Left lobe of liver (tissue), 2 donors: ENCODE results near the gene METTL8. TPM values are rescaled to one million over a fixed set of nuclear protein-coding genes. Genes with fewer than 3 reads are reported as not detected.
"Not testable (repeated sequence)": the region's sequence is repeated elsewhere in the genome, so short reads cannot be mapped to it uniquely, and the experiment has no call there.

Experiments used
- ATAC-seq: fragments of 200-7000 bp; cut with Tn5 transposase; one replicate; pipeline ENCODE4 v1.9.1; 2020; ENCODE audit warnings: mild to moderate bottlenecking, moderate library complexity
- DNase-seq: peaks from one replicate; pipeline ENCODE4 v3.0.0-alpha.2; 2020; ENCODE audit warnings: low spot score
- total RNA-seq: library from RNA; stranded (reverse); gene quantifications from one replicate; pipeline ENCODE4 v1.2.1, GENCODE V29; 2021
- donor health status: DM: no; HTN: no; CAD: no; lungs with moderate emphysema.
- donor health status: DM: no; HTN: yes; CAD: no.

METTL8 gene
- total RNA-seq, 1 donor from 2014 or later: 7.5 TPM

DNA sequence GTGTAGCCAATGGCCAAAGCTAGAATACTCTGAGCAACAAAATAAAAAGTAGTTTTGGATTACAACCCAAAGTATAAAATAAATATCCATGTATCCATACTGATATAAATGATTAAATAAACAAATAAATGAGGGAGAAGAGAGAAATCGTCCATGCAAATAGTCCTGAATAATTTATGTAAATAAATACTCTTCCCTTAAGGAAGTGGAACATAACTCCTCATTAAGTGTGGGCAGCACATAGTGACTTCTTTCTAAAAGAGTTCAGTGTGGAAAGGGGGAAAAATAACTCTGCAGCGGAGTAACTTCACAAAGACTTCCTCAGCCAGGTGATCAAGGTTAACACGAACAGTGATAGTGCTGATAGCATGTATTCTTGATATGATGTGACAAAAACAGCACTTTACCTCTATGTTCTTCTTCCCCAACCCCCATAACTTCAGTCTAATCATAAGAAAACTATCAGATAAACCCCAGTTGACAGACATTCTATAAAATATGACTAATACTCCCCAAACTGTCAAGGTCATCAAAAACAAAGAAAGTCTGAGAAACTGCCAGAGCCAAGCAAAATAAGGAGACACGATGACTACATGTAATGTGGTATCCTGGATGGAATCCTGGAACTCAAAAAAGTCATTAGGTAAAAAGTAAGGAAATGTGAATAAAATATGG is 30.7 kb downstream of the METTL8 start:
- ATAC-seq (no peak), DNase-seq (no peak)

GRCh38 chr2:171401947-171402346 is 31.8 kb downstream of the METTL8 start:
- DNase-seq: no peak
- ATAC-seq: no peak

DNA sequence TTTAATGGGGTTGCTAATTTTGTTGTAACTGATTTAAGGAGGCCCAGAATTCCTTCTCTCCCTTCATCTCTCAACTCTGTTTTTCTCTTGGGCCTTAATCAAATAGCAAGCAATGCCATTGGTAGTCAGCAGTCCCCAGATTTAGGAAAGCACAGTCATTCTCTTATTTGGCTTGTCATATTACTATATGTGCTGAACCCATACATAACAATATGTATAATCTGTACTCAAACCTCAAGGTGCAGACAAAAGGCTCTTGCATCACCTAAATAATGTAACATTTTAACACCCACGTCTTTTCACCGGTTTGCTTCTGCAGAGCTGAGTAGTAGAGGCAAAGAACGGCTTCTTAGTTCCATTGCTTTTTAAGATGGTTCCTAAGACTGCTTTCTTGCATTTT is 33.4 kb downstream of the METTL8 start:
- DNase-seq (no peak), ATAC-seq (no peak)

GRCh38 chr2:171399292-171399691 is 34.5 kb downstream of the METTL8 start:
- DNase-seq (no peak), ATAC-seq (no peak)

DNA sequence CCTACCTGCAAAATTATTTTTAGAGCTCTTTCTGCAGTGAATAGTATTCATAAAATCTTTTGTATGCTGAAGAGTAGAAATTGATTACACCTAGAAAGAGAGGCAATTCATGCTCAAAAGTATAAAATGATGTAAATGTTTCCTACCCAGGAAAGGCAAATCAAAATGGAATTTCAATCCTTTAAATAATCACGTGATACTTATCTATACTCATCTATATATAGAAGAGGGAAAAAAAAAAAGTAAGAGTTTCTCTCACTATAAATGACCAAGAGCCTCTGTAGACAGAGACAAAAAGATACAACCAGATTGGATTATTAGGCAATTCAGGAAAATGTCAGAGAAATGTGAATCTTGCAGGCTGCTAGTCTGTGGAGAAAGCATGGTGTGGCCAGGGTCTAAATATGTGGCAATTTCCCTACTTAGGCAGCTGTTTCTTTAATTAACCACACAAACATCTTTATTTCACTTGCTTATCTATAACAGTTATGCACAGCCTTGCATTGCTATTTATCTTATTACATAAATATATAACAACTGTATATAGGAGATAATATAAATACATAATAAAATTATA is 39.5 kb downstream of the METTL8 start:
- DNase-seq: no peak
- no peak for ATAC-seq

GRCh38 chr2:171393487-171393886 is 40.3 kb downstream of the METTL8 start:
- no peak for ATAC-seq
- DNase-seq: no peak

DNA sequence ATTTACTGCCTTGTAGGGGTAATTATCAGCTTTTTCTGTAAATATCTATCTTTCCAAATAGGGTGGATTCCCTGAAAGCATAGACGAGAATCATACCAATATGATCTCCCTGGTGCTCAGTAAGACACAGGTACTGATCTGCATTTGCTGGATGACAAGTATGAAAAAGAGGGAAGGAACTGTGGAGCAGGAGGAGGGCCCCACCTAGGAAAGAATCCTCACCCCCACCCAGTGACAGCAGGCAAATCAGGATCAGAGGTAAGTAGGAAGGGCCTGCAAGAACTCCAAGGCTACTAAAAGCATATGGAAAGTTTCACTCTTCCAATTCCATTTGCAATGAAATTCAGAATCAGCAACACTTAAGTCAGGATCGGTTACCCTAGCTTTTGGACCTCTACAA is 42.3 kb downstream of the METTL8 start:
- ATAC-seq: no peak
- DNase-seq: no peak

DNA sequence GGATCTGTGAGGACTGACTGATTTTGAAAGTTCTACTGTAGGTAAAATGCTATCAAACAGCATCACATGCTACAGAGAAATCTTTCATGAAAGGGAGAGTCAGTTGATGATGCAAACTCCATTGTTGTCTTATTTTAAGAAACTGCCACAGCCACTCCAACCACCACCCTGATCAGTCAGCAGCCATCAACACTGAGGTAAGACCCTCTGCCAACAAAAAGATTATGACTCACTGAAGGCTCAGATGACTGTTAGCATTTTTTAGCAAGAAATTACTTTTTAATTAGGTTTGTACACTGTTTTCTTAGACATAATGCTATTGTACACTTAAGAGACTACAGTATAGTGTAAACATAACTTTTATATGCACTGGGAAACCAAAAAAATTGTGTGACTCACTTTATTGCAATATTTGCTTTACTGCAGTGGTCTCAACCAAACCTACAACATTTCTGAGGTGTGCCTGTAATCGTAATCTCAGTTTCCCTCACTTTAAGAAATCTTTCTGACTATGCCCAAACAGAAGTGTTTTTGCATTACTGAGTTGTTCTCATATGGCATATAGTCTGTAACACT is 42.8 kb downstream of the METTL8 start:
- DNase-seq (no peak), ATAC-seq (no peak)

DNA sequence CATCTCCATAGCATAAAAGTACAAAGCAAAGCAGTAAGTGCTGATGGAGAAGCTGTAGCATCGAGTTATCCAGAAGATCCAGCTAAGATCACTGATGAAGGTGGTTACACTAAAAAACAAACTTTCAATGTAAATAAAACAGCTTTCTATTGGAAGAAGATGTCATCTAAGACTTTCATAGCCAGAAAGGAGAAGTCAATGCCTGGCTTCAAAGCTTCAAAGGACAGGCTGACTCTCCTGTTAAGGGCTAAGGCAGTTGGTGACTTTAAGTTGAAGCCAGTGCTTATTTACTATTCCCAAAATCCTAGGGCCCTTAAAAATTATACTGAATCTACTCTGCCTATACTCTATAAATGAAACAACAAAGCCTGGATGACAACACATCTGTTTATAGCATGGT is 44.0 kb downstream of the METTL8 start:
- no peak for ATAC-seq

GRCh38 chr2:171389325-171389724 is 44.5 kb downstream of the METTL8 start:
- DNase-seq: no peak
- no peak for ATAC-seq

More for the DNA sequence above, 44.0 kb downstream of the METTL8 start:
- no peak for DNase-seq

- DNase-seq: no peak
These were observed 46.7 kb downstream of the METTL8 start for GRCh38 chr2:171387052-171387451.

DNA sequence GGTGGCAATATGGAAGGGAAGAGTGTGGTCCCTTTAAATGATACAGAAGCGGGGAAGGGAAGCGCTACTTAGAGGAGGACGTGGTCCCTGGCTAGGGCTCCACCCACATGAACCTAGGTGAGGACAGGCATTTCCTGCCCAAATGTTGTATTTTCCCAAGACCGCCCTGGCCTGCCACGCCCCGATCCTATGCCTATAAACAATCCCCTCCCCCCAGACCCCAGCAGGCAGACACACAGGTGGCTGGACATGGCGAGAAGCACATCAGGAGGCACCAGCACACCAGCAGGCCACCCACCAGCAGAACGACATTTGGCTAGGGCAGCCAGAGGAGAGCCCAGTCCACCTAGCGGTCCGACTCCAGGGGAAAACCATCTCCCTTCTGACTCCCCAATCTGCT is 47.2 kb downstream of the METTL8 start:
- no peak for ATAC-seq
- DNase-seq: no peak

More at GRCh38 chr2:171387052-171387451, 46.7 kb downstream of the METTL8 start:
- no peak for ATAC-seq

DNA sequence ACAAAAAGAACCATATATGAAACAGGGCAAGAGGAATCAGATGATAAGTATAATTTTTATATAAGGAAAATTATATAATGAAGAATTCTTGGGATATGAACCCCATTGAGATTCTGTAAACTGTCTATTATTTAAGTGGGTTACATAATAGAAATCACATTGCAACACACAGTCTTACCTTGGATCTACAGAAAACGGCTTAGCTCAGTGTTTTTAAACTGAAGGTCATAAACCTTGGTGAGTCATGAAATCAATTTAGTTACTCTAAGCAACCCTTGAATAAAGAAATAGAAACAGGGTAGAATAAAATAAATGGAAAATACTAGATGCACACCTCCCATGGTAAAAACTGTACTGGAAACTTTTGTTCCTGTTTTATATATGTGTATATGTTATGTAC is 50.7 kb downstream of the METTL8 start:
- no peak for DNase-seq

GRCh38 chr2:171382175-171382574 is 51.6 kb downstream of the METTL8 start:
- not testable (repeated sequence) for ATAC-seq, DNase-seq

More for the DNA sequence above, 50.7 kb downstream of the METTL8 start:
- peak; percentile 82 for ATAC-seq

- DNase-seq, ATAC-seq: not testable (repeated sequence)
These were observed 55.9 kb downstream of the METTL8 start for GRCh38 chr2:171377852-171378251.

GRCh38 chr2:171367692-171368091 is 66.1 kb downstream of the METTL8 start:
- no peak for ATAC-seq
- no peak for DNase-seq

DNA sequence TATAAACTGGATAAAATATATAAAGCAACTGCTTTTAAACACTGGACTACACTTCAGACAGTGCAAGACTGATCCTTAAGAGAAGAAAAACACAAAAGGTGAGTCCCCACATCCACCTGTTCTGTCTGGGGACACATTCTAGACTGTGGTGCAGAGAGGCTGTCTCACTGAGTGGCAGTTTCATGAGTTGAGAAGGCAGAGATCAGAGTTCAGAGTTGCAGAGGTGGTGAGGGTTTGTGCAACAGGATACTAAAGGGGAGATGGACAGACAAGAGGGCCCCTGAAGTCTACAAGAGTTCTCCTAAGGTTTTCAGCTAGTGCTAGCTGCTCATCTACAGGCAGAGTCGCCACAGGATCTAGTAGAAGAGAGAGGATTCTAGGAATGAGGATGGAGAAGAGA is 68.0 kb downstream of the METTL8 start:
- DNase-seq (no peak), ATAC-seq (peak; percentile 38)

DNA sequence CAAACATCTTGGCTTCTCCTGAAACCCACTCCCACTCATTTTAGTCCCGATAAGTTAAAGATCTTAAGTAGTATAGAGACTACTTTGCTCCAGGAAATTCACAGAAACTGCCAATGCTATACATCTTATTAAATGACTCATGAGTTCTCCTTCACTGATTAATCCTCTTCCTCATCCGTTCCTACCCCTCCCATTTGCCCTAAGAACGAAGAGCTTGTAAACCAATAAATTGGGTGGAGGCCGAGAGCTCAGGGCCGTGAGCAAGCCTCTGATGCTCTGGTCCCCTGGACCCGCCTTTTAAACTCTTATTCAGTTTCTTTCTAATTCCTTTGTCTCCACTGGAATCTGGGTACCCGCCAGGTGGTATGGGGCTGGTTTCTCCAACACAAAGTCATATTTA is 68.6 kb downstream of the METTL8 start:
- ATAC-seq: no peak
- DNase-seq: no peak

GRCh38 chr2:171362396-171362795 is 71.4 kb downstream of the METTL8 start:
- ATAC-seq (no peak), DNase-seq (no peak)

- DNase-seq (no peak), ATAC-seq (no peak)
These were observed 72.9 kb downstream of the METTL8 start for GRCh38 chr2:171360905-171361304.

DNA sequence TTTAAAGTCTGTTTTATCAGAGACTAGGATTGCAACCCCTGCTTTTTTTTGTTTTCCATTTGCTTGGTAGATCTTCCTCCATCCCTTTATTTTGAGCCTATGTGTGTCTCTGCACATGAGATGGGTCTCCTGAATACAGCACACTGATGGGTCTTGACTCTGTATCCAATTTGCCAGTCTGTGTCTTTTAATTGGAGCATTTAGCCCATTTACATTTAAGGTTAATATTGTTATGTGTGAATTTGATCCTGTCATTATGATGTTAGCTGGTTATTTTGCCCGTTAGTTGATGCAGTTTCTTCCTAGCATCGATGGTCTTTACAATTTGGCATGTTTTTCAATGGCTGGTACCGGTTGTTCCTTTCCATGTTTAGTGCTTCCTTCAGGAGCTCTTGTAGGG is 80.0 kb downstream of the METTL8 start:
- not testable (repeated sequence) for ATAC-seq, DNase-seq

GRCh38 chr2:171348056-171348455 is 85.7 kb downstream of the METTL8 start:
- no peak for ATAC-seq
- DNase-seq: no peak
